GM18505 (cell line): ENCODE results near the gene SMIM27.
"Not testable (repeated sequence)": the region's sequence is repeated elsewhere in the genome, so short reads cannot be mapped to it uniquely, and the experiment has no call there.

ENCODE experiments used
- ATAC-seq: cut with Tn5 transposase; IDR thresholded peaks from one replicate; pipeline ENCODE4 v1.9.1; 2021; ENCODE audit not compliant: unreplicated experiment
- POLR2A ChIP-seq: IDR thresholded peaks from 4 replicates; pipeline ENCODE4 v1.6.1; 2011; ENCODE audit warnings: borderline replicate concordance; ENCODE audit not compliant: insufficient read depth, insufficient read length; ENCODE audit errors: extremely low read depth

Gene SMIM27

DNA sequence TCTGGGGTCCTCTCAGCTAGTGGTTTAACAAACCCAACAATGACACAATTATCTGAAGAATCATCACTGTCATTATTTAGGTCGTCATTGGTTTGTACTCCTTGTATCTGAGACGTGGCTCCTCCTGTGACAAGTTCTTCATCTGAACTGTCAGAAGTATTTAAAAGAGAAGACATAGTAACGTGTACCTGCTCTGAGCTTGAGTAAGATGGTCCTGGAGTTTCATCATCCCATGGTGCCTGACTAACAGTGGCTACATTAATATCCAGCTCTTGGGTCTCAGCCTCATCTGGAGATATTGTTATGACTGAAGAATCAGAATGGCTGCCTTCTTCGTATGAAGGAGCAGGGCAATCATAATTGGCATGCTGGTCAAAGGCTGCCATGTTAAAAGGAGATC, 9.1 kb upstream of the SMIM27 start:
- TF ChIP-seq POLR2A = no peak
- ATAC-seq = no peak

DNA sequence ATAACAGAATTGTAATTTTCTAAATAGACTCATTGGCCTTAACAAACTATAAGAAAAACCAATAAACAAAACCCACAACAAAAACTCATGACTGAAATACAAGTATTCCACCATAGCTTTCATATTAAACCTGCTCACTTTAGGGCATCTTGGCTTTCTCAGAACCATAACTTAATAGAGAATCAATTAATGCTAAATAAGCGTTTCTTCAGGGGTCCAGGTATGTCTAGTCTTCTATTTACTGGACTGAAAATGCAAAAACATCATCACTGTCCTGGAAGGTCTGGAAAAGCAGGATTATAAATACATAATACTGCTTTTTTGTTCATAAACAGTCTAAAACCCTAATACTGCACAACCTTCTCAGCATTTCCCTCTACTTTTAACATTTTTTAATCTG, 6.2 kb upstream of the SMIM27 start:
- no peak for TF ChIP-seq POLR2A
- no peak for ATAC-seq

DNA sequence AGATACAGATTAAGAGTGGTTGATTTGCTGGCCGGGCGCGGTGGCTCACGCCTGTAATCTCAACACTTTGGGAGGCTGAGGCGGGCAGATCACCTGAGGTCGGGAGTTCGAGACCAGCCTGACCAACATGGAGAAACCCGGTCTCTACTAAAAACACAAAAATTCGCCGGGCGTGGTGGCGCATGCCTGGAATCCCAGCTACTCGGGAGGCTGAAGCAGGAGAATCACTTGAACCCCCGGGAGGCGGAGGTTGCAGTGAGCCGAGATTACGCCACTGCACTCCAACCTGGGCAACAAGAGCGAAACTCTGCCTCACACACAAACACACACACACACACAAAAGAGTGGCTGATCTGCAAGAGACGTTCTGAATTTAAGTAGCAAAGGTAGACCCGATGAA, 3.9 kb upstream of the SMIM27 start:
- not testable (repeated sequence) for ATAC-seq

DNA sequence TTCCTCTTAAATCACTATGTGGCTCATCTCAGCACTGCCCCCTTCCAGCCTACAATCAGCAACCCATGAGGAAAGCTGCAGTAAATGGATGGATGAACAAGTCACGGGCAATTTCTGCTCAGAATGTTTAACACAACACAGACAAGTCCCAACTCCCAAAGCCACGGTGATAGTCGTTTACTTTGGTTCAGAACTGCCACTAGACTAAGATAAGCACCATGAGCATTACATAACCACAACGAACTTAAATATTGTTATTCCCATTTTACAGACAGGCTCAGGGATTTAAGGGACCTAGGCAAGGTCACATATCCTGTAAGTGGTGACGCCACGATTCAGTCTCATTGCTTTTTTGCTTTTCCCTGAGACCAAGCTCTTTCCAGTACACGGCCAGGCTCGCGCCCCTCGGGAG, 2.0 kb upstream of the SMIM27 start:
- ATAC-seq = no peak
- no peak for TF ChIP-seq POLR2A

DNA sequence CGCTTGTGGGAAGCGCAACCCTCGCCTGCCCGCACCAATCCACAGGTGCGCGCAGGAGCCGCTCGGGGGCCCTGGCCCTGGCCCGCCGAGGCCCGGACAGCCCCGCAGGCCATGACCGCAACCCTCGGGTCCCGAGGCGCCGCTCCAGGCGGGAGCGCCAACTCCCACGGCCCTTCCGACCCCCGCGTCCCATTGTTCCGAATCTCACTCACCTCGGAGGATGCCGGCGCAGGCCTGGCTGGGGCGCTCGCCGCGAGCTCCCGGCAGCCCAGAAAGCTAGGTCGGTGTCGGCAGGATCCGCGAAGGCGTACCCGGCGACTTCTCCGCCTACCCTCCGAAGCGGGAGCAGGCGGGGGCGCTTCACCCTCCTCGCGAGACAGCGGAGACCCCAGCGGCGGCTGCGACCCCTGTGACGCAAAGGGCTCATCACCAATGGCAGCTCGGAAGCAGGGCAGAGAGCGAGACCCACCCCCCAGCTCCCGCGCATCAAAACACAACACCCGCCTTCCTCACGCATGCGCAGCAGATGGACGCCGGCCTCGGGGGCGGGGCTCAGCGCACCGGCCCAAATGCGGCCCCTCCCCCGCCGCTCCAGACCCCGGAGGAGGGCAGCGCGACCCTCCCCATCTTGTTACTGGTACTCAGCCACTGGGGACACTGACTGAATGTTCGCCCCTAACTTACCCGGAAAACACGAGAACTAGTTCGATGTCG, 1.4 kb upstream of the SMIM27 start:
- peak; percentile 63 for ATAC-seq
- TF ChIP-seq POLR2A = no peak

DNA sequence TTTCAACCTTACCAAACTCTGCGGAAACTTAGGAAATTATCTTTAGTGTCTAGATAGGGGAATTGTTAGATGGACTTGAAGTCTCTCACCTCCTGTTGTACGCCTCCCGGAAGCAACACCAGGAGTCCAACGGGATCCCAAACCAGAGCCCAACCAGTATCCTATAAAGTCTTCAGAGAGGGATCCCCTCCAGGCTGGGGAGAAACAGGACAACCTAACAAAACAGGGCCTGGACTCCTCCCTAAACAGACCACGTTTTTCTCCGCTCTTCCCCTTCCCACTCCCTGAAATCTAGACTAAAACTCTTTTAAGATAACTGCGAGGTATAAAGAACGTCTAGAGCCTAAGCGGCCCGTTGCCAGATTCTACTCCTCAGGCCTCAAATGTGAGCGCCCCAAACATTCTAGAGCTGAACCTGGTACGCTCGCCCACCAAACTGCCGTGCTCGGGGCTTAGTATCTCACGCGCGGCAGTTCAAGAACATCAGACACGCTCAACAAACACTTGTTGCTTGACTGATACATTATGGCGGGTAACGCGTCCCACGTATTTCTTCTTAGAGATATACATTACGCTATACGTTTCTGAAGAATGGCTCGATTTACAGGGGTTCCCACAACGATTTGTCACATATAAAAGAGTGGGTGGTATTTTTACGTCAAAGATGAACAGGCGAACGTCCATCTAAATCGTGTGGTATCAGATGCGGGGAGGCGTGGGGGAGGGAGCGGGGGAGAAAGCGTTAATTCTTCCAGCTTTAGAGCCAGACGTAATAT, 663 bp upstream of the SMIM27 start:
- peak; percentile 8 for ATAC-seq
- no peak for TF ChIP-seq POLR2A

DNA sequence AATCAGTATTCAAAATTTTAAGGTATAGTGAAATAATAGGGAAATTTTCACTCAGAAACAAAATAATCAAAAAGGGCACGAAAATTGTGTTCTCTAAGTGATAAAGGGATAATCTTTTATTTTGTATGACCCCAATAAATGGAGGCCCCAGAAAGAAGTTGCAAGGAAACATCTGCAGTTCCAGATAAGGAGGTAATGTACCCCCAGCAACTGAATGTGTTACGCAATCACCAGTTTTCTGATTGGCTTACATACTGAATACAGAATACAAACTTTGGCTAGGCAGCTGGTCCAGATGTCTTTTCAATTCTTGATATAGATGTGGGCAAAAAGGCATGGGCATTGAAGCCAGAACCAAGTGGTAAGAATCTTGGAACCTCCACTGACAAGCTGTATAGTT, 2.0 kb downstream of the SMIM27 start:
- no peak for TF ChIP-seq POLR2A
- ATAC-seq = no peak

DNA sequence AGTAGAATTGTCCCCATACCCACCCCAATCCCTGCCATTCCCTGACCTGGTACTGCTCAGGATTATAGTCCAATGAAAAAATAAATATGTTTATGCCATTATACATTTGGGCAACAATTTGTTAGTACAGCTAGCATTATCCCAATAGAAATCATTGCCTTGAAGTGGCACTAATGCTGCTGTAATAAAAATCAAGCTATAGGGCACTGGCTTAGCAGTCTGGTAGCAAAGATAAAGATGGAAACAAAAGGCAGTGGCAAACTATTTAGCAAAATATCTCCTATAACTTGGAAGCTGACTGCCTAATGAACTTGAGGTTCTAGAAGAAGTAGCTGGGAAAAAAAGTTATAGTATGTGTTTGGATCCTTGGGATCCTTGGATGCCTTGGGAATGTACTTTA, 2.5 kb downstream of the SMIM27 start:
- TF ChIP-seq POLR2A = no peak
- ATAC-seq = no peak

DNA sequence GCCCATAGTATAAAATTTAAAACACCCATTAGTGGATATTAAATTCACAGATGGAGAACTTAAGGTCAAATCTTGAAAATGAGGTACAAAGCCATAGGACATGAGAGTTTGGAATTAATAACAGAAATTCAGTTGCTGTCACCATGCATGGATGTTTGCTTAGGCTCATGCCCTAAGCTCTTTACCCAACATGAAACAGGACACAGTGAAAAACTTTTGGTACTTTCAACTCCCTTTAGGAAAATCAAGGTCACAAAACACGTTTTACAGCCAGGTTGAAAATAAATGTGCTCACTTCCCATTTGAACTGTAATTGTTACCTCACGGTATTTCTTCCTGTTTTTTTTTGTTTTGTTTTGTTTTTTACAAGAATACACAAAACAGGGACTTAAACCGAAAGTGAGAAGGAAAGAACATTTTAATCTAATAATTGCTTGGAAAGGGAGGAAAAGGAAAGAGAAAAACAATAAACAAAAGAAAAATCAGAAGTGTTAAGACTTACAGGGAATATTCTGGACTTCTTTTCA, 6.3 kb downstream of the SMIM27 start:
- TF ChIP-seq POLR2A = no peak
- ATAC-seq = no peak

DNA sequence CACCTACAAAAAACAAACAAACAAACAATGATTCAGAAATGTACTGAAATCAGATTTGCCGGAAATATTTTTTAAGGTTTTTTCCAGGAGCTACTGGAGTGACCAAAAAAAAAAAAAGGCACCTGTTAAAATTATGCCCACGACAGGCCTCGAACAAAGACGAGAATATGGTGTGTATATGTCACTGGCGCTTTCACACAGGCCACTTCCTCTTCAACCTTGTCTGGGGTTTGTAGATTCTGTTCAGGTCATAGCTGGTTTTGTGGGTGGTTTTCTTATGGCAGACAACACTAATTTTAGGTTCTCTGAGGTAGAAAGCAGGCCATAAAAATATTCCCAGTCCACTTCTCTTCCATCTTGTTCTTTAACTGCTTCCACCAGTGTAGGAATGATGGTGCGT, 13.8 kb downstream of the SMIM27 start:
- ATAC-seq = no peak
- no peak for TF ChIP-seq POLR2A

DNA sequence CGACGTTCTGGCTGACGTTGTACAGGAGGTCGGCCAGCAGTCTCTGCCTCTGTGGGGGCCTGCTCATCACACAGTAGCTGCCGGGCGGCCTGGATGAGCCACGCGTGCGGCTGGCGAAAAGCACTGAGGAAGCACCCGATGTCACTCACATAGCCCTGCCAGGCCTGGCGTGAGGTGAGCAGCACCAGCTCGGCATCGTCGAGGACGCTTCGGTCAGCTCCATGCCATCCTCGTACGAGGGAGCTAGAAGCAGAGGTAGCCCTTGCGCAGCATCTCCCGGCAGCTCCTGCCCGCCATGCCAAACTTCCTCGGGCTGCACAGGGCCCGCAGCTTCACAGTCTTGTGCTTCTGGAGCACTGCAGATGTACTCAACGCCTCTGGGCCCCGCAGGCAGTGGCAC, 14.6 kb downstream of the SMIM27 start:
- no peak for ATAC-seq
- no peak for TF ChIP-seq POLR2A

DNA sequence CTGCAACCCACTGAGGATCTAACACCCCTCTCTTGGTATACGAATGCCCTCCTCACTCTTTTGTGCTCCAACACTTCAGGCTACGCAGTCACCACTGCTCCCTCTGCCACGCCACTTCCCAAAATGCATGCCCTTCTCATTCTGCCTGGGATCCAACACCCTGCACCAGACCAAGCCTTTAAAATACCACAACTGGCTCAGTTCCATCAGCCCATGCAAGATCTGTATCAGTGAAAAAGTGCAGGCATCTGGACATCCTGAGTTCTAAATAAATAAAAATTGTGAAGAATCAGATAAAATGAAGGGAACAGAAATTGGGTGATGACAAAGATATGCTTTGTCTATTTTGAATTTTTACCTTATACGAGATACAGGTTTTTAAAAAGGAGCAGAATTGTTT, 18.1 kb downstream of the SMIM27 start:
- no peak for ATAC-seq
- TF ChIP-seq POLR2A = no peak

DNA sequence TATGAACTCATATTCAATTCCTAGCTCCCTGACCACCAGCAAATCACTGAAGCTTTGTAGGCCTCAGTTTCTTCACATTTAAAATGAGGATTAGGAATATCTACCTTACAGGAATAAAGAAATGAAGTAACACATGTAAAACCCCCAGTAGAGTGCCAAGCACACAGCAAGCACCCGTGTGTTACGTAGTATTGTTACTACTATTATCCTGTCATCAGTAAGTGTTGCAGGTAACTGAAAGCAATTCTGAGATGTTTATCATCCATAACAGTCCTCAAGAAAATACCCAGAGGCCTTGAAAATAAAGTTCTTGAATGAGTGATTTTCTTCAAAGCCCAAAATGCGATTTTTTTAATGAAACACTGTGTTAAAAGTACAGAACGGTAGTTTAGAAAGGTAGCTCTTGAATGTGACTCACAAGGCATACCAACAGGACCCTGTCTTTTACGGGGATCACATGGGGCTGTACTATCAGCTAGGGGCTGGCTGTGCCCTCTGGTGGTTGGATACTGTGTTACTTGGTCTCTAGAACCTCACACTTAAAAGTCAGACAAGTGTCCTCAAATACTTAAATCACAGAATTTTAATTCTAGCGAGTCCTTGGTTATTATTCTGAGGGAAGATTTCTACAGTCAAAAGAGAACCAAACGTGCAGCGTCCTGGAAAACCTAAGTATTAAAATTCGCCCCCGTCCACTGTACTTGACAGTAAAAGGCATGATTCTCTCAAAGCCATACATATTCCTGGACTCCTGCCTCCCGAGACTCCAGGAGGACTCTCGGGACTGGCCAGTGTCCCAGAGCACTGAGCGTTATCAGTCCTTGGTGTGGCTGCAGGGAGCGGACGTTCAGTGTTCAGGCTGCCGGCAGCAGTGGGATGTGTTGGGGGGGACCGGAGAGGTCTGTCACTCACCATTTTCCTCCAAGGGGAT, 20.1 kb downstream of the SMIM27 start:
- no peak for TF ChIP-seq POLR2A
- peak; percentile 85 for ATAC-seq
